Upper lobe of left lung (tissue), 6 donors: Measurements from ENCODE around the gene FGFR1OP2. TPM values are rescaled to one million over a fixed set of nuclear protein-coding genes. Genes with fewer than 3 reads are reported as not detected.

ENCODE experiments used
- ATAC-seq, 2 donors: fragments of 200-7000 bp; cut with Tn5 transposase; one replicate each; pipeline ENCODE4 v1.9.1; 2022; ENCODE audit warnings: mild to moderate bottlenecking in 2 of 2, moderate library complexity in 2 of 2; ENCODE audit not compliant: low FRiP score in 2 of 2
- DNase-seq, 2 donors: peaks; one replicate each; pipeline ENCODE4 v3.0.0-alpha.2; 2019 to 2020
- H3K27ac ChIP-seq, 4 donors: fragments of 200-600 bp; sonication (generic); one replicate each; pipeline ENCODE4 v1.5.1; 2016 to 2019
- H3K27me3 ChIP-seq, 4 donors: fragments of 200-600 bp; sonication (generic); one replicate each; pipeline ENCODE4 v1.5.1; 2017 to 2019
- H3K36me3 ChIP-seq, 4 donors: fragments of 200-600 bp; sonication (generic); one replicate each; pipeline ENCODE4 v1.5.1; 2016 to 2019
- H3K4me1 ChIP-seq, 4 donors: fragments of 200-600 bp; sonication (generic); one replicate each; pipeline ENCODE4 v1.5.1; 2018 to 2019
- H3K4me3 ChIP-seq, 4 donors: fragments of 200-600 bp; sonication (generic); one replicate each; pipeline ENCODE4 v1.5.1; 2017 to 2019; ENCODE audit warnings: mild to moderate bottlenecking in 2 of 4, moderate library complexity in 1 of 4
- H3K9me3 ChIP-seq, 4 donors: fragments of 200-600 bp; sonication (generic); one replicate each; pipeline ENCODE4 v1.5.1; 2018 to 2019
- EP300 ChIP-seq, 4 donors: sonication (generic); formaldehyde crosslinking; IDR thresholded peaks; one replicate each; pipeline ENCODE4 v1.5.1; 2017; ENCODE audit warnings: antibody characterized with exemption in 4 of 4, control low read depth in 2 of 4
- POLR2A ChIP-seq, 4 donors: fragments of 450-650 bp; IDR thresholded peaks; one replicate each; pipeline ENCODE4 v1.5.1; 2016 to 2017; ENCODE audit warnings: antibody characterized with exemption in 4 of 4, mild to moderate bottlenecking in 2 of 4
- POLR2AphosphoS5 ChIP-seq, 2 donors: sonication (generic); formaldehyde crosslinking; IDR thresholded peaks; one replicate each; pipeline ENCODE4 v1.5.1; 2017; ENCODE audit warnings: antibody characterized with exemption in 2 of 2
- WGBS, 2 donors: methylation state at CpG; one replicate each; pipeline ENCODE4 v1.1.5; 2017 to 2018; 5-methylcytosine and 5-hydroxymethylcytosine counted together
- total RNA-seq, 6 donors: library from RNA; depleted of rRNA in 4 of 6; stranded (reverse); fragments of >200 nt in 4 of 6; gene quantifications; one replicate each; pipeline versions ENCODE4 v1.1.0 to v1.2.1, GENCODE V29; 2016 to 2021
- TF ChIP-seq, protein P1 (sequence below), 6 experiments: fragments of 450-650 bp in 4 of 6; fragments of 200-600 bp in 2 of 6; sonication (generic) in 2 of 6; IDR thresholded peaks; one replicate each; pipeline ENCODE4 v1.5.1; 2016 to 2019; ENCODE audit warnings: antibody characterized with exemption in 6 of 6
- donor health status: DM: no; HTN: no; CAD: no; lungs with moderate emphysema.
- donor health status: DM: no; HTN: yes; CAD: no; lungs with severe emphysema.

FGFR1OP2 gene
- total RNA-seq, 6 donors from 2014 or later: 30.3 to 89.7 (median 53.7) TPM

DNA sequence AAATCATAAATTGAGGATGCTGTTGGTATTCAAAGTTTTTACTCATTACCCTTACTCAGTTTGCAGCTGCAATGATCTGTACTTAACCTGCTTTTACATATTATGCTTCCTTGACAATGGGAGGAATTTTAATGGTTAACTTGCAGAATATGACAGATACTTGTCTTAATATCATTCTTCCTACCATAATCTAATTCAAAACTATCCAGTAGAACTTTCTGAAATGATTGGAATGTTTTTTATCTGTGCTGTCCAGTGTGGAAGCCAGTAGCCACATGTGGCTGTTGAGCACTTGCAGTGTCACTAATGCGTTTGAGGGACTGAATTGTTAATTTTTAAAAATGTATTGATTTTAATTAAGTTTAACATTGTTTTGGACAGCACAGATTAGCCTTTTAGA lies 23.5 kb downstream of the FGFR1OP2 start:
- Histone ChIP-seq H3K4me1 (no peaks in the 10 kb centered on the region), H3K4me3 (no peak overlapping the region), H3K9me3 (no peaks in the 10 kb centered on the region), H3K36me3 (peaks cover 4 to 74% (median 21%) of the 10 kb centered on the region in 4 donors), H3K27me3 (no peaks in the 10 kb centered on the region), H3K27ac (no peak overlapping the region)
- WGBS, 2 donors: 96% methylated on average over 1 of the region's 1 CpG
- ATAC-seq (no peak), DNase-seq (no peak)
- no peak for TF ChIP-seq POLR2A (IDR thresholded peaks at IDR 0.05)
- TF ChIP-seq, protein P1, sequence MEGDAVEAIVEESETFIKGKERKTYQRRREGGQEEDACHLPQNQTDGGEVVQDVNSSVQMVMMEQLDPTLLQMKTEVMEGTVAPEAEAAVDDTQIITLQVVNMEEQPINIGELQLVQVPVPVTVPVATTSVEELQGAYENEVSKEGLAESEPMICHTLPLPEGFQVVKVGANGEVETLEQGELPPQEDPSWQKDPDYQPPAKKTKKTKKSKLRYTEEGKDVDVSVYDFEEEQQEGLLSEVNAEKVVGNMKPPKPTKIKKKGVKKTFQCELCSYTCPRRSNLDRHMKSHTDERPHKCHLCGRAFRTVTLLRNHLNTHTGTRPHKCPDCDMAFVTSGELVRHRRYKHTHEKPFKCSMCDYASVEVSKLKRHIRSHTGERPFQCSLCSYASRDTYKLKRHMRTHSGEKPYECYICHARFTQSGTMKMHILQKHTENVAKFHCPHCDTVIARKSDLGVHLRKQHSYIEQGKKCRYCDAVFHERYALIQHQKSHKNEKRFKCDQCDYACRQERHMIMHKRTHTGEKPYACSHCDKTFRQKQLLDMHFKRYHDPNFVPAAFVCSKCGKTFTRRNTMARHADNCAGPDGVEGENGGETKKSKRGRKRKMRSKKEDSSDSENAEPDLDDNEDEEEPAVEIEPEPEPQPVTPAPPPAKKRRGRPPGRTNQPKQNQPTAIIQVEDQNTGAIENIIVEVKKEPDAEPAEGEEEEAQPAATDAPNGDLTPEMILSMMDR (IDR thresholded peaks at IDR 0.05): no peak
- TF ChIP-seq POLR2AphosphoS5 (IDR thresholded peaks at IDR 0.05): no peak
- TF ChIP-seq EP300 (IDR thresholded peaks at IDR 0.05): no peak

DNA sequence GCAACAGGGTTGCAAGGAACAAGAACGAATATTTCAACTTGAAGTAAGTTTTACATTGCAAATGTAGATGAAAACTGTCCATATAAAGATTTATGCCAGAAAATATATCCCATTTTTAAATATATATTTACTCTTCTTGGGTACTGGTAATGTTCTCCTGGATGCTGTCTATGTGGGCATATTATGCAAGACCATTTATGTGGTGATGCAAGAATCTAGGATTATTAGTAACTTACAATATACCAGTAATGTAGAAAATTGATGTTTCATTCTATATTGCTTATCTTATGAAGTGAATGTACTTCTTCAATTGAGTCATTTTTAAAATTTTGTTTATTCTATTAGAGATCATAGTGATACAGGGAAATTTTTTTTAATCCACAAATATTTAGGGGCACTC lies 25.1 kb downstream of the FGFR1OP2 start:
- TF ChIP-seq EP300 (IDR thresholded peaks at IDR 0.05) (no peak), POLR2A (IDR thresholded peaks at IDR 0.05) (no peak), POLR2AphosphoS5 (IDR thresholded peaks at IDR 0.05) (no peak)
- TF ChIP-seq, protein P1 (IDR thresholded peaks at IDR 0.05): no peak
- H3K36me3 ChIP-seq: peaks cover 0 to 66% (median 16%) of the 10 kb centered on the region in 4 donors
- DNase-seq (no peak), ATAC-seq (no peak)
- 92 to 100% methylated on average over 1 of the region's 1 CpG for WGBS, 2 donors
- H3K4me1 ChIP-seq: no peaks in the 10 kb centered on the region
- H3K27ac ChIP-seq: no peak overlapping the region
- no peak overlapping the region for H3K4me3 ChIP-seq
- no peaks in the 10 kb centered on the region for H3K9me3 ChIP-seq
- no peaks in the 10 kb centered on the region for H3K27me3 ChIP-seq

DNA sequence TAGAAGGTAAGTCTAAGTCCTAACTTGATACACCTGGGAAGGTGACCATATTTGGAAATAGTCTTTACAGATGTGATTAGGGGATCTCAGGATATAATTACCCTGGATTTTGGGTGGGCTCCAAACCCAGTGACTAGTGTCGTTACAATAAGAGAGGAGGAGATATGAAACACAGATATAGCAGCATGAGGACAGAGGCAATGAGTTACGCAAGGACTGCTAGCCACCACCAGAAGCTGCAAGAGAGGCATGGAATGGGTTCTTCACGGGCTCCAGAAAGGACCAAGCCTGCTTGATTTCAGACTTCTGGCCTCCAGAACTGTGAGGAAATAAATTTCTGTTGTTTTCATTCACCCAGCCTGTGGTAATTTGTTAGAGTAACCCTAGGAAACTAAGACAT lies 28.6 kb downstream of the FGFR1OP2 start:
- TF ChIP-seq POLR2A (IDR thresholded peaks at IDR 0.05) (no peak), POLR2AphosphoS5 (IDR thresholded peaks at IDR 0.05) (no peak)
- TF ChIP-seq, protein P1 (IDR thresholded peaks at IDR 0.05): no peak
- Histone ChIP-seq H3K4me3 (no peak overlapping the region), H3K36me3 (peaks cover 2 to 47% (median 16%) of the 10 kb centered on the region in 4 donors), H3K9me3 (no peaks in the 10 kb centered on the region), H3K27me3 (no peaks in the 10 kb centered on the region), H3K27ac (no peak overlapping the region), H3K4me1 (no peaks in the 10 kb centered on the region)
- 79 to 88% methylated on average over 3 of the region's 3 CpGs for WGBS, 2 donors
- ATAC-seq (no peak), DNase-seq (no peak)

DNA sequence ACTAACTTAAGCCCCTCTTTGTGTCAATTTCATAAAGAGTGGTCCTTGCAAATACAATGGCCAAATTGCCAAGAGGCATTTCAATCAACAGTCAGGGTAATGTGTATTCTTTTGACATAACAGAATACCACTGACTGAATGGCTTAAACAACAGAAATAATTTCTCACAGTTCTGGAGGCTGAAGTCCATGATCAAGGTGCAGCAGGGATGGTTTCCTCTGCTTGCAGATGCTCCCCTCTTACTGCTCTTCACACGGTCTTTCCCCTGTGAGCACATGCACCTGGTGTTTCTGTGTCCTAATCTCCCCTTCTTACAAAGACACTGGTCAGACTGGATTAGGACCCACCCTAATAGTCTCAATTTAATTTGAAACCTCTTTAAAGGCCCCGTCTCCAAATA lies 31.9 kb downstream of the FGFR1OP2 start:
- H3K36me3 ChIP-seq: peaks cover 2 to 42% (median 18%) of the 10 kb centered on the region in 4 donors
- 92 to 100% methylated on average over 2 of the region's 2 CpGs for WGBS, 2 donors

DNA sequence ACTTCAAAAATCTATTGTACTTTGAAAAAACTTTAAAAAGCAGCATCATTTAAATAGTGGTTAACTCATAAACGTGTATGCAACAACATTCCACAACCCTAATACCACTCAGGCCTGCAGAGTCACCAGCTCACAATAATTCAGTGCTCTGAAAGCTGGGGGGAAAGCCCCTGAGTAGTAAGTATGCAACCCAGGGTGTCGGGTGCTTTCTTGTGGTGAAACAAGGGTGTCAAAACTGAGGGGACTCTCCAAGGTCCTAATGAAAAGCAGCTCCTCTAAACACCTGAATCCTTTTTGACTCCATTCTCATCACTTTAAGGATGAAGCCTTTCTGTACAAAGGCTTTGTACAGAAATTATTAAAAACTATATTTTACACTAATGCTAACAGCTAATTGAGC lies 33.7 kb downstream of the FGFR1OP2 start:
- WGBS, 2 donors: 58 to 71% methylated on average over 2 of the region's 2 CpGs
- no peaks in the 10 kb centered on the region for H3K9me3 ChIP-seq
- H3K27me3 ChIP-seq: no peaks in the 10 kb centered on the region
- H3K27ac ChIP-seq: no peak overlapping the region
- H3K36me3 ChIP-seq: peaks cover under 1 to 47% (median 18%) of the 10 kb centered on the region in 4 donors
- TF ChIP-seq, protein P1 (IDR thresholded peaks at IDR 0.05): no peak
- no peak for TF ChIP-seq POLR2A (IDR thresholded peaks at IDR 0.05)
- DNase-seq (no peak), ATAC-seq (no peak)
- no peaks in the 10 kb centered on the region for H3K4me1 ChIP-seq
- H3K4me3 ChIP-seq: no peak overlapping the region

More for the DNA sequence above, 31.9 kb downstream of the FGFR1OP2 start:
- H3K4me3 ChIP-seq: no peak overlapping the region
- no peak overlapping the region for H3K27ac ChIP-seq
- H3K27me3 ChIP-seq: no peaks in the 10 kb centered on the region
- ATAC-seq (no peak), DNase-seq (no peak)
- H3K4me1 ChIP-seq: no peaks in the 10 kb centered on the region
- H3K9me3 ChIP-seq: no peaks in the 10 kb centered on the region
- TF ChIP-seq, protein P1 (IDR thresholded peaks at IDR 0.05): no peak
- TF ChIP-seq EP300 (IDR thresholded peaks at IDR 0.05) (no peak), POLR2A (IDR thresholded peaks at IDR 0.05) (no peak), POLR2AphosphoS5 (IDR thresholded peaks at IDR 0.05) (no peak)
